MM.1S (cell line): ENCODE data around the gene DNAAF1.

Source experiments
- CTCF ChIP-seq: fragments of 300-600 bp; sonication (generic); IDR thresholded peaks from 2 replicates; pipeline ENCODE4 v1.5.1; 2016; ENCODE audit warnings: antibody characterized with exemption, low read length, mixed read lengths
- EZH2 ChIP-seq: fragments of 300-600 bp; sonication (generic); optimal IDR thresholded peaks from 2 replicates; pipeline ENCODE3; 2017; ENCODE audit warnings: low read depth, mild to moderate bottlenecking, antibody characterized with exemption, low read length, mixed read lengths
- EZH2phosphoT487 ChIP-seq: fragments of 300-600 bp; sonication (generic); IDR thresholded peaks from 2 replicates; pipeline ENCODE4 v1.6.1; 2018; ENCODE audit warnings: antibody characterized with exemption, low read length

- TF ChIP-seq EZH2 (no peak), CTCF (no peak), EZH2phosphoT487 (no peak)
Observed at GRCh38 chr16:84107921-84108320, 37.2 kb upstream of the DNAAF1 start.
